Psoas muscle (tissue), 8 donors: ENCODE measurements around the gene DUS4L. TPM values are rescaled to one million over a fixed set of nuclear protein-coding genes. Genes with fewer than 3 reads are reported as not detected.

Experiments
- ATAC-seq, 4 donors: fragments of 200-7000 bp; cut with Tn5 transposase; one replicate each; pipeline ENCODE4 v1.9.1; 2020; ENCODE audit warnings: moderate library complexity in 3 of 4, mild to moderate bottlenecking in 2 of 4
- DNase-seq, 2 donors: peaks; one replicate each; pipeline ENCODE4 v3.0.0-alpha.2; 2020
- H3K27ac ChIP-seq: fragments of 200-600 bp; one replicate; pipeline ENCODE4 v1.8.0; 2022
- H3K27me3 ChIP-seq, 3 donors: fragments of 200-600 bp in 1 of 3; one replicate each; pipeline versions ENCODE4 v1.6.1 to v1.8.0; 2013 to 2022; ENCODE audit warnings: low read length in 2 of 3, mild to moderate bottlenecking in 2 of 3, moderate library complexity in 1 of 3; ENCODE audit not compliant: insufficient read depth in 3 of 3
- H3K36me3 ChIP-seq, 2 donors: fragments of 200-600 bp in 1 of 2; one replicate each; pipeline versions ENCODE4 v1.6.1 to v1.8.0; 2013 to 2022; ENCODE audit warnings: low read depth in 1 of 2, mild to moderate bottlenecking in 1 of 2, moderate library complexity in 1 of 2; ENCODE audit not compliant: insufficient read depth in 1 of 2
- H3K4me1 ChIP-seq: fragments of 200-600 bp; one replicate; pipeline ENCODE4 v1.8.0; 2022
- H3K4me3 ChIP-seq: fragments of 200-600 bp; one replicate; pipeline ENCODE4 v1.8.0; 2022; ENCODE audit warnings: mild to moderate bottlenecking
- H3K9me3 ChIP-seq: fragments of 200-600 bp; one replicate; pipeline ENCODE4 v1.8.0; 2022
- CTCF ChIP-seq: fragments of 200-600 bp; IDR thresholded peaks from one replicate; pipeline ENCODE4 v1.8.0; 2022; ENCODE audit warnings: antibody characterized with exemption
- WGBS, 3 donors: extraction: QIAGEN DNeasy Blood & Tissue Kit; methylation state at CpG; one replicate each; pipeline versions ENCODE4 v1.1.6 to v1.1.7; 2013; 5-methylcytosine and 5-hydroxymethylcytosine counted together
- intact Hi-C, 2 donors: fragments of 100-400 bp; cut with DNase I; formaldehyde crosslinking; loops; one replicate each; pipeline versions ENCODE4 v1.11.0 to v1.14.2; 2022
- polyA plus RNA-seq, 3 donors: library from polyadenylated mRNA; stranded (reverse); fragments of 200-250 nt; gene quantifications; one replicate each; pipeline ENCODE4 v1.2.3, GENCODE V29; 2013
- total RNA-seq, 4 donors: library from RNA; stranded (reverse); fragmentation: NEBNext Ultra II Directional in 2 of 4; extraction: Animal tissue kit (Norgen Biotek cat#: 25700) in 2 of 4; gene quantifications; one replicate each; pipeline versions ENCODE4 v1.2.1 to v1.2.4, GENCODE V29; 2021 to 2023
- donor health status: healthy with polysubstance abuse.
- donor health status: DM: no; HTN: no; CAD: no; lungs with moderate emphysema.
- donor health status: Bipolar disorder and iron deficiency.
- donor health status: healthy.
- donor health status: DM: yes; HTN: yes; CAD: no.
- donor health status: DM: no; HTN: no; CAD: no.
- donor health status: DM: no; HTN: no; CAD: no.
- donor health status: DM: yes; HTN: yes; CAD: no.

The DUS4L gene
- total and polyA plus RNA-seq, 7 donors = 1.6 to 4.9 (median 3.8) TPM

- no peak for ATAC-seq
- no peak for TF ChIP-seq CTCF
- 85 to 98% (median 91%) methylated on average over 1 of the region's 1 CpG for WGBS, 3 donors
- intact Hi-C loops = no loop called here
- DNase-seq = no peak
- Histone ChIP-seq H3K9me3 (no peaks in the 10 kb centered on the region), H3K4me3 (peak overlapping the region; percentile 41), H3K27ac (peak overlapping the region; percentile 74), H3K36me3 (peaks cover 0 to 26% of the 10 kb centered on the region in 2 donors), H3K4me1 (peaks cover 28% of the 10 kb centered on the region), H3K27me3 (no peaks in the 10 kb centered on the region)
Observed at GRCh38 chr7:107610323-107610722, 46.6 kb downstream of the DUS4L start.

- Histone ChIP-seq H3K4me3 (no peak overlapping the region), H3K4me1 (peaks cover 28% of the 10 kb centered on the region), H3K27ac (no peak overlapping the region), H3K27me3 (no peaks in the 10 kb centered on the region), H3K9me3 (no peaks in the 10 kb centered on the region), H3K36me3 (peaks cover 3 to 53% of the 10 kb centered on the region in 2 donors)
- intact Hi-C loops = no loop called here
- TF ChIP-seq CTCF = no peak
- ATAC-seq (no peak), DNase-seq (no peak)
- 88 to 94% (median 89%) methylated on average over 1 of the region's 1 CpG for WGBS, 3 donors
Observed at GRCh38 chr7:107613439-107613838, 49.7 kb downstream of the DUS4L start.

GRCh38 chr7:107613948-107614347 lies 50.2 kb downstream of the DUS4L start:
- Histone ChIP-seq H3K4me3 (no peak overlapping the region), H3K36me3 (peaks cover 3 to 57% of the 10 kb centered on the region in 2 donors), H3K27me3 (no peaks in the 10 kb centered on the region), H3K27ac (no peak overlapping the region), H3K9me3 (no peaks in the 10 kb centered on the region), H3K4me1 (peaks cover 28% of the 10 kb centered on the region)
- TF ChIP-seq CTCF = no peak
- intact Hi-C loops = no loop called here
- ATAC-seq (no peak), DNase-seq (no peak)

GRCh38 chr7:107614425-107614824 lies 50.7 kb downstream of the DUS4L start:
- ATAC-seq (peak in 1 of 4 donors; percentile 32), DNase-seq (no peak)
- no peak overlapping the region for H3K27ac ChIP-seq
- H3K9me3 ChIP-seq = no peaks in the 10 kb centered on the region
- peaks cover 3 to 61% of the 10 kb centered on the region in 2 donors for H3K36me3 ChIP-seq
- H3K4me3 ChIP-seq = no peak overlapping the region
- no peaks in the 10 kb centered on the region for H3K27me3 ChIP-seq
- no peak for TF ChIP-seq CTCF
- intact Hi-C loops = no loop called here
- peaks cover 27% of the 10 kb centered on the region for H3K4me1 ChIP-seq

- Histone ChIP-seq H3K27ac (no peak overlapping the region), H3K4me3 (no peak overlapping the region), H3K4me1 (peaks cover 13% of the 10 kb centered on the region), H3K9me3 (no peaks in the 10 kb centered on the region), H3K27me3 (no peaks in the 10 kb centered on the region), H3K36me3 (peaks cover 3 to 78% of the 10 kb centered on the region in 2 donors)
- WGBS, 3 donors = 93 to 98% (median 95%) methylated on average over 4 of the region's 4 CpGs
- TF ChIP-seq CTCF = no peak
- intact Hi-C loops = no loop called here
- ATAC-seq = no peak
- DNase-seq = no peak
Observed at GRCh38 chr7:107615910-107616680, 52.3 kb downstream of the DUS4L start.
